ENCODE measurements around the gene SLC8A2.

DNA sequence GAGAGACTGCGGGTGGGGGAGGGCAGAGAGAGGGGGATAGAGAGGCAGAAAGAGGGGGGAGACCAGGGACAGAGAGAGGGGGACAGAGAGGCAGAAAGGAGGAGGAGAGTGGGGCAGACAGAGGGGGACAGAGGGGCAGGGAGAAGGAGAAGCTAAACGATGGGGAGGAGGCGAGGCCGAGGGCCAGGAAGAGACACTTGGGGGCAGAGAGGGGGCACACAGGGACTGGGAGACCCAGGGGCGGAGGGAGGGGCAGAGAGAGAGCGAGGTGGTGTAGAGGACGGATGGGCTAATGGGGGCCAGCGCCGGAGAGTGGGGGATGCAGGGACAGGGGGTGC is 53.0 kb downstream of the SLC8A2 start:
- TF ChIP-seq, protein P1, sequence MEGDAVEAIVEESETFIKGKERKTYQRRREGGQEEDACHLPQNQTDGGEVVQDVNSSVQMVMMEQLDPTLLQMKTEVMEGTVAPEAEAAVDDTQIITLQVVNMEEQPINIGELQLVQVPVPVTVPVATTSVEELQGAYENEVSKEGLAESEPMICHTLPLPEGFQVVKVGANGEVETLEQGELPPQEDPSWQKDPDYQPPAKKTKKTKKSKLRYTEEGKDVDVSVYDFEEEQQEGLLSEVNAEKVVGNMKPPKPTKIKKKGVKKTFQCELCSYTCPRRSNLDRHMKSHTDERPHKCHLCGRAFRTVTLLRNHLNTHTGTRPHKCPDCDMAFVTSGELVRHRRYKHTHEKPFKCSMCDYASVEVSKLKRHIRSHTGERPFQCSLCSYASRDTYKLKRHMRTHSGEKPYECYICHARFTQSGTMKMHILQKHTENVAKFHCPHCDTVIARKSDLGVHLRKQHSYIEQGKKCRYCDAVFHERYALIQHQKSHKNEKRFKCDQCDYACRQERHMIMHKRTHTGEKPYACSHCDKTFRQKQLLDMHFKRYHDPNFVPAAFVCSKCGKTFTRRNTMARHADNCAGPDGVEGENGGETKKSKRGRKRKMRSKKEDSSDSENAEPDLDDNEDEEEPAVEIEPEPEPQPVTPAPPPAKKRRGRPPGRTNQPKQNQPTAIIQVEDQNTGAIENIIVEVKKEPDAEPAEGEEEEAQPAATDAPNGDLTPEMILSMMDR (IDR thresholded peaks at IDR 0.05) = no peak
- peak; percentile 45 for TF ChIP-seq EZH2 (IDR thresholded peaks at IDR 0.05; ENCODE audit: borderline replicate concordance, insufficient read depth, low read depth, low read length, poor library complexity, severe bottlenecking)
